Neural crest cell (in vitro differentiated cells): ENCODE data around the gene HOGA1. TPM values are rescaled to one million over a fixed set of nuclear protein-coding genes. Genes with fewer than 3 reads are reported as not detected.
A peak's percentile ranks its signal among the peaks of the same experiment; 100 is the strongest.

Experiments used
- DNase-seq: peaks from one replicate; pipeline ENCODE4 v3.0.0; 2021; ENCODE audit warnings: low read depth, mixed read lengths, low spot score
- H3K27ac Mint-ChIP-seq: one replicate; pipeline ENCODE4 v1.8.0; 2021; ENCODE audit warnings: mild to moderate bottlenecking, mixed read lengths; ENCODE audit not compliant: unreplicated experiment
- H3K27me3 Mint-ChIP-seq: 2 replicates; pipeline ENCODE4 v1.8.0; 2021; ENCODE audit warnings: low read depth, mild to moderate bottlenecking, mixed read lengths
- H3K36me3 Mint-ChIP-seq: 2 replicates; pipeline ENCODE4 v1.8.0; 2021; ENCODE audit warnings: low read depth, mild to moderate bottlenecking, mixed read lengths
- H3K4me1 Mint-ChIP-seq: 2 replicates; pipeline ENCODE4 v1.8.0; 2021; ENCODE audit warnings: mixed read lengths
- H3K4me3 Mint-ChIP-seq: one replicate; pipeline ENCODE4 v1.8.0; 2021; ENCODE audit warnings: mild to moderate bottlenecking, mixed read lengths
- H3K9me3 Mint-ChIP-seq: 2 replicates; pipeline ENCODE4 v1.8.0; 2021; ENCODE audit warnings: mixed read lengths
- total RNA-seq: library from RNA; stranded (reverse); gene quantifications from 2 replicates; pipeline ENCODE4 v1.2.1, GENCODE V29; 2021
- TF ChIP-seq, protein P1 (sequence below): fragments of 200-600 bp; sonication (generic); conservative IDR thresholded peaks from 2 replicates; pipeline ENCODE4 v1.5.0; 2021; ENCODE audit warnings: antibody characterized with exemption, mild to moderate bottlenecking

The HOGA1 gene
- total RNA-seq, 1 donor from 2014 or later, result 0.23 TPM

GRCh38 chr10:97570789-97571471 is 13.3 kb upstream of the HOGA1 start:
- Mint-ChIP-seq H3K4me3 (no peak overlapping the region), H3K9me3 (no peaks in the 10 kb centered on the region), H3K36me3 (no peaks in the 10 kb centered on the region), H3K27me3 (no peaks in the 10 kb centered on the region), H3K27ac (no peak overlapping the region), H3K4me1 (no peaks in the 10 kb centered on the region)
- no peak for DNase-seq
- TF ChIP-seq, protein P1, sequence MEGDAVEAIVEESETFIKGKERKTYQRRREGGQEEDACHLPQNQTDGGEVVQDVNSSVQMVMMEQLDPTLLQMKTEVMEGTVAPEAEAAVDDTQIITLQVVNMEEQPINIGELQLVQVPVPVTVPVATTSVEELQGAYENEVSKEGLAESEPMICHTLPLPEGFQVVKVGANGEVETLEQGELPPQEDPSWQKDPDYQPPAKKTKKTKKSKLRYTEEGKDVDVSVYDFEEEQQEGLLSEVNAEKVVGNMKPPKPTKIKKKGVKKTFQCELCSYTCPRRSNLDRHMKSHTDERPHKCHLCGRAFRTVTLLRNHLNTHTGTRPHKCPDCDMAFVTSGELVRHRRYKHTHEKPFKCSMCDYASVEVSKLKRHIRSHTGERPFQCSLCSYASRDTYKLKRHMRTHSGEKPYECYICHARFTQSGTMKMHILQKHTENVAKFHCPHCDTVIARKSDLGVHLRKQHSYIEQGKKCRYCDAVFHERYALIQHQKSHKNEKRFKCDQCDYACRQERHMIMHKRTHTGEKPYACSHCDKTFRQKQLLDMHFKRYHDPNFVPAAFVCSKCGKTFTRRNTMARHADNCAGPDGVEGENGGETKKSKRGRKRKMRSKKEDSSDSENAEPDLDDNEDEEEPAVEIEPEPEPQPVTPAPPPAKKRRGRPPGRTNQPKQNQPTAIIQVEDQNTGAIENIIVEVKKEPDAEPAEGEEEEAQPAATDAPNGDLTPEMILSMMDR, result no peak

DNA sequence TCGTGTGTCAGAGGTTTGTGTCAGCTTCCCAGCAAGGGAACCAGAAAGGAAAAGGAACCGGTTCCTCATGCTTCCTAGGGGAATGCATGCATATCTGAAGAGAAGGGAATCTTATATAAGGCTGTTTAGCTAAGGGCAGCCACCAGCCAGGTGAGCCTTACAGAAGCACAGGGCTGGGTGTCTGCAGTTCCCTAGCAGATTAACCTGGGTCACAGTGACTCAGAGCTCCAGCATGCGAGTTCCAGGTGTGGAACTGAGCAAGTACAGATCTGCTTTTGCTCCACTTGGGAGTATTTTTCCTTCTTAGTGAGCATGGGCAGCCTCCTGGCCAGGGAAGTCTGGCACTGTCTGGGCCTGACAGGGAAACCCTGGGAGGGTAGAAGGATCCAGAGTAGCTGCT is 12.6 kb upstream of the HOGA1 start:
- no peaks in the 10 kb centered on the region for H3K27me3 Mint-ChIP-seq
- H3K27ac Mint-ChIP-seq, result no peak overlapping the region
- H3K4me1 Mint-ChIP-seq, result no peaks in the 10 kb centered on the region
- no peak for DNase-seq
- no peaks in the 10 kb centered on the region for H3K9me3 Mint-ChIP-seq
- H3K36me3 Mint-ChIP-seq, result no peaks in the 10 kb centered on the region
- TF ChIP-seq, protein P1, result no peak
- H3K4me3 Mint-ChIP-seq, result no peak overlapping the region

DNA sequence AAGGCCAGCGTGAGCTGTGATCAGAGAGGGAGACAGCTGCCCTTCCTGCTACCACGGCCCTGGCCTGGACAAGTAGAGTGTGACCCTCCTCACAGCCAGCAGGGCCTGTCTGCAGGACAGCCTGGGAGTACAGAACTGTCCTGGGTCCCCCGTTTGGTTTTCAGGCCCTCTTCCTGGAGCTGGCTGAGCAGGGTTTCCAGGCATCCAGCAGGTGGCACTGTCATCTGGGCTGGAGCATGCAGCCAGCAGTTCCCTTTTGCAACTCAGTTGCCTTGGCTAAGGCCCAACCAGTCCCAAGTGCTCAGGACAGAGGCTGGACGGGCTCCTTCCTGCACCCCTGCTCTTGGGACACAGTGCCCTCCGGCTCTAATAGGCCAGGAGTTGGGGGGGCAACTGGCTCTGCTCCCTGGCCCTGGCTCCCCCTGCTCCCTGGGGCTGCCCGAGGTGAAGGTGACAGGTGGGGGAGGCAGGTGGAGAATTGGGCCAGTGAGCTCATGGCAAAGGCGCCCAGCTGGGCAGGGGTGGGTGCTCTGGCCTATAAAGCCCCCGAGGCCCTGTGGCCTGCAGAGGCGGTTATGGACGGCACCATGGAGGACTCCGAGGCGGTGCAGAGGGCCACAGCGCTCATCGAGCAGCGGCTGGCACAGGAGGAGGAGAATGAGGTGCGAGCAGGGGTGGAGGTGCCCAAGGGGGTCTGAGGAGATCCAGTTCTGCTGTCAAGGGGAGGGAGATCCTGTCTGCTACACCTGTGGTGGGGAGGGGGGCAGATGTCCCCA is 11.8 kb upstream of the HOGA1 start, which contains the start of gene ANKRD2:
Gene ANKRD2 (plus strand): TSS at position 566 of the 776 bp plus-strand sequence. CDS start 10 bp downstream, at position 576.
- Mint-ChIP-seq H3K4me3 (no peak within 1 kb of the TSS), H3K4me1 (no peaks in the 10 kb centered on the region), H3K9me3 (no peaks in the 10 kb centered on the region), H3K36me3 (no peaks in the 10 kb centered on the region), H3K27me3 (no peaks in the 10 kb centered on the region), H3K27ac (no peak within 1 kb of the TSS)
- TF ChIP-seq, protein P1, result peak; percentile 81
- peak; percentile 73 for DNase-seq

DNA sequence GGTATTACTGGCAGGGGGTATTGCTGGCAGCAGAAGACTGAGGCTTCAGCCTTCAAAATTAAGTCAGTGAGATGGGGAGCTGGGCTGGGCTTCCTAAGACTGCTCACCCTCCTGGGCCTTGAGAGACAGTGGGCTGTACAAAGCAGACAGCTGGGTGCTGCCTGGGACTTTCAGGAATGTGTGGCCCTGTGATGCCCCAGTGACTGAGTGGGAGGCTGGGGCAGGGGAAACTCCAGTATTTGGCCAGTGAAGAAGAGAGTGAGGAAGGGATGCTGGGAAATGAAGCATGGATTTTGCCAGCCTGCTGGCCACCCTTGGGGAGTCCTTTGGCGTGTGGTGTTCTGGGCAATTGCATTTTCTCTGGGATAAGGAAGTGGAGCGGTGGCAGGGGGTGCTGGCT is 11.2 kb upstream of the HOGA1 start:
- Mint-ChIP-seq H3K36me3 (no peaks in the 10 kb centered on the region), H3K4me3 (no peak overlapping the region), H3K9me3 (no peaks in the 10 kb centered on the region), H3K27me3 (no peaks in the 10 kb centered on the region), H3K27ac (no peak overlapping the region), H3K4me1 (no peaks in the 10 kb centered on the region)
- DNase-seq, result no peak
- TF ChIP-seq, protein P1, result no peak

GRCh38 chr10:97573672-97574071 is 10.5 kb upstream of the HOGA1 start:
- no peaks in the 10 kb centered on the region for H3K36me3 Mint-ChIP-seq
- TF ChIP-seq, protein P1, result no peak
- H3K4me3 Mint-ChIP-seq, result no peak overlapping the region
- H3K9me3 Mint-ChIP-seq, result no peaks in the 10 kb centered on the region
- H3K4me1 Mint-ChIP-seq, result no peaks in the 10 kb centered on the region
- H3K27ac Mint-ChIP-seq, result no peak overlapping the region
- no peaks in the 10 kb centered on the region for H3K27me3 Mint-ChIP-seq
- DNase-seq, result no peak
